T-cell (primary cell): ENCODE data around the gene CNPPD1. TPM values are rescaled to one million over a fixed set of nuclear protein-coding genes. Genes with fewer than 3 reads are reported as not detected.
A peak's percentile ranks its signal among the peaks of the same experiment; 100 is the strongest.

Experiments used
- ATAC-seq, 4 experiments: fragments of 200-7000 bp in 3 of 4; fragments of 150-1000 bp in 1 of 4; cut with Tn5 transposase; replicated peaks in 1 of 4; 1 replicate in 3 of 4; 2 replicates in 1 of 4; pipeline ENCODE4 v1.10.0; 2021; ENCODE audit warnings: moderate library complexity in 3 of 4, mild to moderate bottlenecking in 2 of 4, moderate number of reproducible peaks in 1 of 4
- CTCF ChIA-PET, 2 donors: fragments of 300-600 bp; sonication (Branson Sonifier 250); formaldehyde crosslinking; loops; one replicate each; lab custom pipeline; 2022; ENCODE audit warnings: antibody characterized with exemption in 2 of 2; lab: Charles Lee
- POLR2A ChIA-PET, 2 donors: fragments of 300-600 bp; sonication (Branson Sonifier 250); formaldehyde crosslinking; loops; one replicate each; lab custom pipeline; 2022; ENCODE audit warnings: antibody characterized with exemption in 2 of 2; lab: Charles Lee
- DNase-seq, 35 experiments: peaks; one replicate each; pipeline versions ENCODE4 v3.0.0 to v3.0.0-alpha.2; 2013 to 2023
- H3K27ac ChIP-seq: one replicate; pipeline ENCODE4 v1.5.1; 2013; ENCODE audit warnings: low read length
- H3K27me3 ChIP-seq, 2 experiments: replicated peaks in 1 of 2; 1 replicate in 1 of 2; 2 replicates in 1 of 2; pipeline versions ENCODE4 v1.6.1 to v1.7.0; 2013; ENCODE audit warnings: low read length in 1 of 2, mixed read lengths in 1 of 2; ENCODE audit not compliant: control insufficient read depth in 2 of 2, insufficient read depth in 2 of 2; ENCODE audit errors: extremely low read depth in 1 of 2
- H3K36me3 ChIP-seq, 2 donors: 1 replicate in 1 of 2; 2 replicates in 1 of 2; pipeline versions ENCODE4 v1.6.1 to v1.7.0; 2013; ENCODE audit warnings: low read length in 1 of 2; ENCODE audit not compliant: control insufficient read depth in 2 of 2, insufficient read depth in 1 of 2; ENCODE audit errors: extremely low read depth in 1 of 2
- H3K4me1 ChIP-seq, 2 experiments: 1 replicate in 1 of 2; 2 replicates in 1 of 2; pipeline versions ENCODE4 v1.6.1 to v1.7.0; 2013; ENCODE audit warnings: low read length in 2 of 2, mixed read lengths in 1 of 2; ENCODE audit not compliant: insufficient read depth in 2 of 2, control insufficient read depth in 1 of 2; ENCODE audit errors: extremely low read depth in 1 of 2
- H3K4me3 ChIP-seq, 2 donors: 1 replicate in 1 of 2; 2 replicates in 1 of 2; pipeline versions ENCODE4 v1.5.1 to v1.7.0; 2013; ENCODE audit warnings: mild to moderate bottlenecking in 2 of 2, low read length in 1 of 2, moderate library complexity in 1 of 2; ENCODE audit not compliant: control insufficient read depth in 1 of 2; ENCODE audit errors: extremely low read depth in 1 of 2
- H3K9me3 ChIP-seq: 2 replicates; pipeline ENCODE4 v1.7.0; 2013
- H3K27ac Mint-ChIP-seq, 2 donors: one replicate each; pipeline ENCODE4 v1.8.0; 2020 to 2021; ENCODE audit warnings: mild to moderate bottlenecking in 2 of 2, mixed read lengths in 2 of 2
- H3K27me3 Mint-ChIP-seq, 2 donors: one replicate each; pipeline ENCODE4 v1.8.0; 2021 to 2022; ENCODE audit warnings: mixed read lengths in 2 of 2
- H3K36me3 Mint-ChIP-seq: one replicate; pipeline ENCODE4 v1.8.0; 2021; ENCODE audit warnings: mixed read lengths
- H3K4me1 Mint-ChIP-seq, 3 donors: one replicate each; pipeline ENCODE4 v1.8.0; 2020 to 2022; ENCODE audit warnings: mixed read lengths in 3 of 3, mild to moderate bottlenecking in 1 of 3
- H3K4me3 Mint-ChIP-seq, 3 donors: one replicate each; pipeline ENCODE4 v1.8.0; 2020 to 2022; ENCODE audit warnings: mild to moderate bottlenecking in 3 of 3, mixed read lengths in 3 of 3, moderate library complexity in 3 of 3
- H3K9me3 Mint-ChIP-seq, 3 donors: one replicate each; pipeline ENCODE4 v1.8.0; 2020 to 2022; ENCODE audit warnings: mixed read lengths in 3 of 3
- WGBS: methylation state at CpG from one replicate; pipeline ENCODE4 v1.1.5; 2013; ENCODE audit warnings: missing lambda C conversion rate; ENCODE audit not compliant: insufficient coverage; 5-methylcytosine and 5-hydroxymethylcytosine counted together
- total RNA-seq, 35 experiments: library from RNA in 6 of 35; stranded (reverse) in 6 of 35; fragments of 120-200 nt in 1 of 35; gene quantifications; one replicate each; pipeline versions ENCODE4 v1.2.1 to v1.2.4 and lab custom pipeline; 2013 to 2026

The CNPPD1 gene
- total RNA-seq, 5 donors from 2014 or later (not counting 1 experiment from before 2014, with no cell fraction given): 49.2 to 89.5 (median 83.2) TPM

GRCh38 chr2:219125225-219125885 lies 51.4 kb downstream of the CNPPD1 start:
- ChIA-PET POLR2A (no interaction called here), CTCF (interaction anchor here in 1 of 2 donors (0.6 kb wide), 1 partner anchor 33 kb away, joined by 4 read pairs; no protein-coding TSS in a partner anchor)
- H3K4me1 ChIP-seq: peaks cover 0 to 22% of the 10 kb centered on the region in 2 experiments
- H3K9me3 Mint-ChIP-seq: no peaks in the 10 kb centered on the region
- H3K36me3 Mint-ChIP-seq: peaks cover 22% of the 10 kb centered on the region
- no peaks in the 10 kb centered on the region for H3K27me3 Mint-ChIP-seq
- 92% methylated on average over 4 of the region's 10 CpGs for WGBS
- no peaks in the 10 kb centered on the region for H3K9me3 ChIP-seq
- H3K27me3 ChIP-seq: no peaks in the 10 kb centered on the region
- no peak for DNase-seq
- peaks cover 29 to 30% (median 29%) of the 10 kb centered on the region in 3 donors for H3K4me1 Mint-ChIP-seq
- ATAC-seq: no peak
- no peaks in the 10 kb centered on the region for H3K36me3 ChIP-seq
- H3K4me3 Mint-ChIP-seq: no peak overlapping the region
- H3K4me3 ChIP-seq: no peak overlapping the region
- no peak overlapping the region for H3K27ac Mint-ChIP-seq
- no peak overlapping the region for H3K27ac ChIP-seq

DNA sequence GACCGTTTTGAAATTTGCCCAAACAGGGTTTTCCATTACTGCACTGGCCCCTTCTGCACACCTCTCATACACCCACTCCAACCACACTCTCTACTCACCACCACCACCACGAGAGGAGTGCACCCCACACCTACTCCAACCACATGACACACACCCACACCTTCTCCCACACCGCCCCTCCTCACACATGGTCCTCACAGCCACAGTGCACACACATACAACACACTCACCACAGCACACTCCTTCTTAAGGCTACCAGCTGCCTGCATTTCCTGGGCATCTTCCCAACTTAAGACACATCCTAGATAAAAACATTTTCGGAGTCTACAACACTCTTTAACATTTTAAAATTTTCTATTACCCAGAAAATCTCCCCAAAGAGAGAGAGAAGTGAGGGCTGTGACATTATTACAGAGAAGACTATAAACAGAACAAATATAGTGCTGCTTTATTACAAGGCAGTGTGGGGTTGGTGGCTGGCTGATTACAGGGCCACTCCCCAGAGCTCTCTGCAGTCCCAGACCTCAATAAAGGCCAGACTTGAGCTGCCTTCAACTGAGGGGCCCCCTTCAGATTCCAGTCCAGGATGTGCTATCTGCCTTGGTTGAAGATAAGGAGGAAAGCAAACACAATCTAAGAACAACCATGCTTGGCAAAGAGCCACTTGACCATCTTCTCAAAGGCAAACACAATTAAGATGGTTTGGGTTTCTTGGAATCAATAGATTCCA lies 52.2 kb downstream of the CNPPD1 start:
- no peak overlapping the region for H3K27ac Mint-ChIP-seq
- no peak overlapping the region for H3K4me3 ChIP-seq
- H3K36me3 ChIP-seq: no peaks in the 10 kb centered on the region
- DNase-seq (peak in 13 of 35 experiments; percentile 1 to 27 (median 11)), ATAC-seq (peak in 3 of 4 experiments; percentile 47 to 60 (median 47))
- no peaks in the 10 kb centered on the region for H3K9me3 Mint-ChIP-seq
- peaks cover 29 to 30% (median 29%) of the 10 kb centered on the region in 3 donors for H3K4me1 Mint-ChIP-seq
- POLR2A ChIA-PET: no interaction called here
- H3K27ac ChIP-seq: no peak overlapping the region
- H3K36me3 Mint-ChIP-seq: peaks cover 22% of the 10 kb centered on the region
- peaks cover 0 to 22% of the 10 kb centered on the region in 2 experiments for H3K4me1 ChIP-seq
- 19% methylated on average over 3 of the region's 4 CpGs for WGBS
- H3K27me3 Mint-ChIP-seq: no peaks in the 10 kb centered on the region
- CTCF ChIA-PET: no interaction called here
- no peaks in the 10 kb centered on the region for H3K9me3 ChIP-seq
- H3K27me3 ChIP-seq: no peaks in the 10 kb centered on the region
- H3K4me3 Mint-ChIP-seq: no peak overlapping the region

- no peak overlapping the region for H3K27ac Mint-ChIP-seq
- no peaks in the 10 kb centered on the region for H3K36me3 ChIP-seq
- peaks cover 19% of the 10 kb centered on the region for H3K36me3 Mint-ChIP-seq
- H3K4me1 Mint-ChIP-seq: peaks cover 26 to 29% (median 26%) of the 10 kb centered on the region in 3 donors
- WGBS: 100% methylated on average over 1 of the region's 8 CpGs
- peaks cover 0 to 22% of the 10 kb centered on the region in 2 experiments for H3K4me1 ChIP-seq
- no peaks in the 10 kb centered on the region for H3K9me3 Mint-ChIP-seq
- no peaks in the 10 kb centered on the region for H3K27me3 ChIP-seq
- ATAC-seq (no peak), DNase-seq (no peak)
- no peak overlapping the region for H3K4me3 Mint-ChIP-seq
- H3K27ac ChIP-seq: no peak overlapping the region
- no peaks in the 10 kb centered on the region for H3K27me3 Mint-ChIP-seq
- ChIA-PET CTCF (interaction anchor here in 1 of 2 donors (1.0 kb wide), 1 partner anchor 86 kb away, joined by 3 read pairs; no protein-coding TSS in a partner anchor), POLR2A (interaction anchor here in 1 of 2 donors (0.5 kb wide), 1 partner anchor 412 kb away, joined by 4 read pairs; no protein-coding TSS in a partner anchor)
- H3K4me3 ChIP-seq: no peak overlapping the region
- H3K9me3 ChIP-seq: no peaks in the 10 kb centered on the region
Observed at GRCh38 chr2:219123356-219124135, 53.2 kb downstream of the CNPPD1 start.

- Histone ChIP-seq H3K4me3 (no peak overlapping the region), H3K4me1 (peaks cover 0 to 22% of the 10 kb centered on the region in 2 experiments), H3K27ac (no peak overlapping the region), H3K27me3 (no peaks in the 10 kb centered on the region), H3K9me3 (no peaks in the 10 kb centered on the region), H3K36me3 (no peaks in the 10 kb centered on the region)
- no peak overlapping the region for H3K27ac Mint-ChIP-seq
- CTCF ChIA-PET: interaction anchor here (0.7 to 1.0 kb wide), 4 partner anchors 59 to 93 kb away, joined by 3 read pairs; no protein-coding TSS in a partner anchor
- no peaks in the 10 kb centered on the region for H3K9me3 Mint-ChIP-seq
- ATAC-seq: no peak
- H3K4me1 Mint-ChIP-seq: peaks cover 26% of the 10 kb centered on the region in 3 donors
- POLR2A ChIA-PET: interaction anchor here in 1 of 2 donors (0.6 kb wide), 1 partner anchor 104 kb away, joined by 4 read pairs; no protein-coding TSS in a partner anchor
- no peak overlapping the region for H3K4me3 Mint-ChIP-seq
- no peak for DNase-seq
- peaks cover 17% of the 10 kb centered on the region for H3K36me3 Mint-ChIP-seq
- WGBS: 100% methylated on average over 3 of the region's 5 CpGs
- no peaks in the 10 kb centered on the region for H3K27me3 Mint-ChIP-seq
Observed at GRCh38 chr2:219122202-219122980, 54.3 kb downstream of the CNPPD1 start.

Other genes starting within 250 kb of the CNPPD1 start
- gene CDK5R2, start 217.3 kb downstream of the CNPPD1 start, total RNA-seq: not detected
- not detected for gene FEV, start 191.7 kb downstream of the CNPPD1 start, total RNA-seq
- not detected for gene CRYBA2, start 183.5 kb downstream of the CNPPD1 start, total RNA-seq
- under 1 TPM in 1 of 5 donors, not detected in 4; 0.16 TPM for gene CFAP65, start 135.4 kb downstream of the CNPPD1 start, total RNA-seq
- under 1 TPM in 2 of 5 donors, not detected in 3; 0.12 to 0.28 TPM for gene IHH, start 116.0 kb downstream of the CNPPD1 start, total RNA-seq
- 10 to 100 TPM; 17.3 to 21.1 (median 18.2) TPM for gene NHEJ1, start 16.1 kb downstream of the CNPPD1 start, total RNA-seq
- gene SLC23A3, start 6.9 kb downstream of the CNPPD1 start, total RNA-seq: 1 to 10 TPM in 3 of 5 donors, under 1 TPM in 2; 0.54 to 8.7 (median 5.1) TPM
- gene RETREG2, start 1.4 kb upstream of the CNPPD1 start, total RNA-seq: 100 to 1,000 TPM in 3 of 5 donors, 10 to 100 TPM in 2; 85.2 to 131 (median 109) TPM
- 10 to 100 TPM; 61.7 to 91.6 (median 85.6) TPM for gene ZFAND2B, start 29.9 kb upstream of the CNPPD1 start, total RNA-seq
- gene ABCB6, start 42.0 kb upstream of the CNPPD1 start, total RNA-seq: 10 to 100 TPM in 3 of 5 donors, 1 to 10 TPM in 2; 4.1 to 16.5 (median 13.0) TPM
- 10 to 100 TPM; 52.5 to 72.9 (median 57.6) TPM for gene ATG9A, start 52.7 kb upstream of the CNPPD1 start, total RNA-seq
- 100 to 1,000 TPM; 119 to 220 (median 194) TPM for gene ANKZF1, start 52.9 kb upstream of the CNPPD1 start, total RNA-seq
- 1 to 10 TPM; 1.1 to 3.0 (median 1.8) TPM for gene GLB1L, start 68.5 kb upstream of the CNPPD1 start, total RNA-seq
- 10 to 100 TPM; 19.3 to 26.6 (median 21.3) TPM for gene STK16, start 68.6 kb upstream of the CNPPD1 start, total RNA-seq
- gene TUBA4B, start 76.3 kb upstream of the CNPPD1 start, total RNA-seq: not detected
- 100 to 1,000 TPM; 108 to 196 (median 121) TPM for gene TUBA4A, start 77.0 kb upstream of the CNPPD1 start, total RNA-seq
- gene DNAJB2, start 102.4 kb upstream of the CNPPD1 start, total RNA-seq: 100 to 1,000 TPM in 2 of 5 donors, 10 to 100 TPM in 3; 83.0 to 150 (median 91.8) TPM
- under 1 TPM in 1 of 5 donors, not detected in 4; 0.63 TPM for gene PTPRN, start 132.5 kb upstream of the CNPPD1 start, total RNA-seq
- gene RESP18, start 155.8 kb upstream of the CNPPD1 start, total RNA-seq: not detected
- gene DNPEP, start 211.0 kb upstream of the CNPPD1 start, total RNA-seq: 10 to 100 TPM; 73.5 to 88.8 (median 85.4) TPM
- gene DES, start 241.5 kb upstream of the CNPPD1 start, total RNA-seq: 1 to 10 TPM in 2 of 5 donors, under 1 TPM in 1, not detected in 2; 0.98 to 1.3 (median 1.3) TPM